Upper lobe of left lung (tissue), 4 donors: ENCODE data around the gene LRRN4CL.

Experiments
- CTCF ChIP-seq, 6 experiments: fragments of 450-650 bp in 4 of 6; fragments of 200-600 bp in 2 of 6; sonication (generic) in 2 of 6; IDR thresholded peaks; one replicate each; pipeline ENCODE4 v1.5.1; 2016 to 2019; ENCODE audit warnings: antibody characterized with exemption in 6 of 6
- POLR2AphosphoS5 ChIP-seq, 2 donors: sonication (generic); formaldehyde crosslinking; IDR thresholded peaks; one replicate each; pipeline ENCODE4 v1.5.1; 2017; ENCODE audit warnings: antibody characterized with exemption in 2 of 2

- TF ChIP-seq POLR2AphosphoS5 (IDR thresholded peaks at IDR 0.05) = no peak
- no peak for TF ChIP-seq CTCF (IDR thresholded peaks at IDR 0.05)
Observed at GRCh38 chr11:62719302-62719978, 30.1 kb upstream of the LRRN4CL start.
